ENCODE results near the gene HBA2.
"Not testable (repeated sequence)": the region's sequence is repeated elsewhere in the genome, so short reads cannot be mapped to it uniquely, and the experiment has no call there.

DNA sequence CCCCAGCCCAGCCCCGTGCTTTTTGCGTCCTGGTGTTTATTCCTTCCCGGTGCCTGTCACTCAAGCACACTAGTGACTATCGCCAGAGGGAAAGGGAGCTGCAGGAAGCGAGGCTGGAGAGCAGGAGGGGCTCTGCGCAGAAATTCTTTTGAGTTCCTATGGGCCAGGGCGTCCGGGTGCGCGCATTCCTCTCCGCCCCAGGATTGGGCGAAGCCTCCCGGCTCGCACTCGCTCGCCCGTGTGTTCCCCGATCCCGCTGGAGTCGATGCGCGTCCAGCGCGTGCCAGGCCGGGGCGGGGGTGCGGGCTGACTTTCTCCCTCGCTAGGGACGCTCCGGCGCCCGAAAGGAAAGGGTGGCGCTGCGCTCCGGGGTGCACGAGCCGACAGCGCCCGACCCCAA, 3.3 kb downstream of the HBA2 start:
- TF ChIP-seq, protein P1, sequence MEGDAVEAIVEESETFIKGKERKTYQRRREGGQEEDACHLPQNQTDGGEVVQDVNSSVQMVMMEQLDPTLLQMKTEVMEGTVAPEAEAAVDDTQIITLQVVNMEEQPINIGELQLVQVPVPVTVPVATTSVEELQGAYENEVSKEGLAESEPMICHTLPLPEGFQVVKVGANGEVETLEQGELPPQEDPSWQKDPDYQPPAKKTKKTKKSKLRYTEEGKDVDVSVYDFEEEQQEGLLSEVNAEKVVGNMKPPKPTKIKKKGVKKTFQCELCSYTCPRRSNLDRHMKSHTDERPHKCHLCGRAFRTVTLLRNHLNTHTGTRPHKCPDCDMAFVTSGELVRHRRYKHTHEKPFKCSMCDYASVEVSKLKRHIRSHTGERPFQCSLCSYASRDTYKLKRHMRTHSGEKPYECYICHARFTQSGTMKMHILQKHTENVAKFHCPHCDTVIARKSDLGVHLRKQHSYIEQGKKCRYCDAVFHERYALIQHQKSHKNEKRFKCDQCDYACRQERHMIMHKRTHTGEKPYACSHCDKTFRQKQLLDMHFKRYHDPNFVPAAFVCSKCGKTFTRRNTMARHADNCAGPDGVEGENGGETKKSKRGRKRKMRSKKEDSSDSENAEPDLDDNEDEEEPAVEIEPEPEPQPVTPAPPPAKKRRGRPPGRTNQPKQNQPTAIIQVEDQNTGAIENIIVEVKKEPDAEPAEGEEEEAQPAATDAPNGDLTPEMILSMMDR (conservative IDR thresholded peaks at IDR 0.05; ENCODE audit: low read depth, low read length): not testable (repeated sequence)
- not testable (repeated sequence) for TF ChIP-seq EZH2phosphoT487 (IDR thresholded peaks at IDR 0.05; ENCODE audit: borderline replicate concordance, low read length); EZH2 (IDR thresholded peaks at IDR 0.05; ENCODE audit: low read length, unreplicated experiment)

Data from PC-3 (cell line).